HG03196 (cell line): ENCODE data around the gene PADI1.

ENCODE experiments used
- ATAC-seq: cut with Tn5 transposase; IDR thresholded peaks from one replicate; pipeline ENCODE4 v1.9.1; 2021; ENCODE audit not compliant: unreplicated experiment

PADI1 gene

DNA sequence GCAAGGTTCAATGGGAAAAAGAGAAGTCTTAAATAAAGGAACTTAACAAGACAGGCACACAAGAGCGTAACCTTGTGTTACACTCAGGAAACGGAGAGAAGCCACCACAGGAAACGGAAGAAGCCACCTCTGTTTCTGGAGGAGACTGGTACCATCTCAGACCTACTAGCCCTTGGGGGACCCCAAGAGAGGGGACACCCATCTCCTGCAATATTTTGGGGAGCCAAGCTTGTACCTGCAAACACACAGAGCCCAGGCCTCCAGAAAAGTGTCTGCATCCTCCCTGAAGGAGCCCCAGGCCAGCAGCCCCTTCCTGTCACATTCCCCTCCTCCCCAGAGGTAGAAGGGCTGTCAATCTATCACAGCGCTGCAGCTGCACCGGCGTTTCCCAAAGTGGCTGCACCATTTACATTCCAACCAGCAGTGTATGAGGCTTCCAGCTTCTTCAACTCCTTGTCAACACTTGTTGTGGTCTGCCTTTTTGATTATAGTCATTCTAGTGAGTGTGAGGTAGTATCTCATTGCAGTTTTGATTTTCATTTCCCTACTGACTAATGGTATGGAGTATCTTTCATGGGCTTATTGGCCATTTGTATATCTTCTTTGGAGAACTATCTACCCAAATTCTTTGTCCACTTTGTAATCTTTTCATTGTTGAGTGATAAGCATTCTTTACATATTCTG lies 23.0 kb upstream of the PADI1 start:
- no peak for ATAC-seq

DNA sequence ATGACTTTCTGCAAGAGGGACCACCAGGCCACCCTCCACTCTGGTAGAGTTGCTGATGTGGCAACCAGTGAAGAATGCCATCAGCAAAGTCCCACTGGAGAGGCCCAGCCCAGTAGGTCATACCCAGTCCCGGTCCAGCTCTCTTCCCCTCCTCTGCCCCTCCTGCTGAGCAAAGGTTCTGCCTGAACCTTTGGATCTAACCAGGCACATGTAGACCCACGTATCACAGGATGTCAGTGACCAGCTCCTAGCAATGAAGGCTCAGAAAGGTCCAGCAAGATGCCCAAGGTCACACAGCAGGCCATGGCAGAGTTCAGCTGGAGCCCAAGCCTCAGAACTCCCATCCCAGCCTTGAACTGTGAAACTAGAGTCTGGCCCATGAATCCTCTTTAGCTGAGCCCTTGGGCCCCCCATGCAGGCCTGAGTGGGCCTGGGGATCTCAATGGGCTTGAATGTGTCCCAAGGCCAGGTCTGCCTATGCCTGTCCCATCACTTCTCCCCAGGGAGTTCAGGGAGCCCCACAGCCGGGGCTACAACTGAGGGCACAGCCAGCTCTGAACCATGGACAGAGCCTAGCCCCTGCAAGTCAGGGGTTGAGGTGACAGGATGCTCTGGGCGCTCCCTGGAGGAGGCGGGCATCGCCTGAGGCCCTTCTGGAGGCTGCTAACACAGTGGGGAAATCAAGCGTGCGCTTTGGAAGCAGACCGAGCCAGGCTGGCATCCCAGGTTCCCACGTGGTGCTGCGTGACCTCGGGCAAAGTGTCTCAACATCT lies 21.4 kb upstream of the PADI1 start:
- ATAC-seq = no peak

DNA sequence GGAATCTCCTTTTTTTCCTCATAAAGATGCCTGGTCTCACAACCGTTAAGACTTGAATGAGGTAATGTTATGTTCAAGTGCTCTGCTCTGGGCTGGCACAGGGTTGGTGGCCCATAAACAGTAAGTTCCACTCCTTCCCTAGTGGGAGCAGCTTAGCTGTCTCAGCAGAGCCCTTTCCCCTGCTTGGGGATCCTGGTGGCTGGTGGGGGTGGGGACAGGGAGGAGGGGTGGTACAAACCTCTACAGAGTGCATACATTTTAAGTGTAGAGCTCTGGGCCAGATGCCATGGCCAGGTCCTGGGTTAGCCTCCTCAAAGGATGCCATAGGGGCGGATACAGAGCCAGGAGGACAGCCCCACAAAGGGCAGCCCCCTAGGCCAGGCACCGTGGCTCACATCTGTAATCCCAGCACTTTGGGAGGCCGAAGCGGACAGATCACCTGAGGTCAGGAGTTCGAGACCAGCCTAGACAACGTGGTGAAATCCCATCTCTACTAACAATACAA lies 20.7 kb upstream of the PADI1 start:
- ATAC-seq = no peak

DNA sequence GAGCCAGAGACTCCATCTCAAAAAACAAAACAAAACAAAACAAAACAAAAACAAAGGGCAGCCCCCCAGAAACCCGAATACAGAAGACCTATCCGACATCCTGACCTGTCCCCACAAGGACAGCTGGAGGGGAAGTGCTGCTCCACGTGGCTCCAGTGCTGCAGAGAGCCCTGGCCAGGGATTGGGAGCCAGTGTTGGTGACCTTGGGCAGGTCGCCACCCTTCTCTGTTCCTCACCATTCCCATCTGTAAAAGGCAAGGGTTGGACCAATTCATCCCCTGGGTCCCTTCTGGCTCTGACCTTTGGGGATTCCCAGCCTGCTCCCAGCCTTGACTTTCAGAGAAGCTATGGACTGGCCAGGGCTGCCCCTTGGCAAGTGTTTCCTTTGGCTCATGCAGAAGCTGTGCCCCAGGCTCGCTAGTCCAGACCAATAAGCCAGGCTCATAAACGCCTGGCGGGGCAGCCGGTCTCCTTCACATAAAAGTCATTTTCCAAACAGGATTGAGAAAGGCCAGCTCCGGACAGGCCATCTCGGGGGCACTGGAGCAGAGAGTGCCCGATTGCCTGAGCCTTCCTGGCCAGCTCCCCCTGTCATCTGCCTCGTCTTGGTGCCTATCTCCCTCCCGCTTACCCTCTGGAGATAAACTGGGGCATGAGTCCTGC lies 20.0 kb upstream of the PADI1 start:
- ATAC-seq = no peak

DNA sequence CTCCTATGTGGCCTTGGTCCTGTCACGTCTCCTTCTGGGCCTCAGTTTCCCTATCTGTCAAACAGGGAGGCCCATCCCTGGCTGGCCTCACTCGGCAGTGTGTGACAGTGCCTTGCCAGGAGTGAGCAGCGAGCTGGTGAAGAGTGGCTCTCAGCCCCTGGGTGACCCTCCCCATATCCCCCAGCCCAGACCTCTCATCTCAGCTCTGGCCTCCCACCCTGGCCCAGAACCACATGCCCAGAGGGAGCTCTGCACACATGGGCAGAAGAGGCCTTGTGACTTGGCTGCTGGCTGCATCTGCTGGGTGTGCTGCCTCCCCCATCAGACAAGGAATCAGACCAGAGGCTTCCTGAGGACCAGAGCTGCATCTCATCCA lies 19.5 kb upstream of the PADI1 start:
- no peak for ATAC-seq

DNA sequence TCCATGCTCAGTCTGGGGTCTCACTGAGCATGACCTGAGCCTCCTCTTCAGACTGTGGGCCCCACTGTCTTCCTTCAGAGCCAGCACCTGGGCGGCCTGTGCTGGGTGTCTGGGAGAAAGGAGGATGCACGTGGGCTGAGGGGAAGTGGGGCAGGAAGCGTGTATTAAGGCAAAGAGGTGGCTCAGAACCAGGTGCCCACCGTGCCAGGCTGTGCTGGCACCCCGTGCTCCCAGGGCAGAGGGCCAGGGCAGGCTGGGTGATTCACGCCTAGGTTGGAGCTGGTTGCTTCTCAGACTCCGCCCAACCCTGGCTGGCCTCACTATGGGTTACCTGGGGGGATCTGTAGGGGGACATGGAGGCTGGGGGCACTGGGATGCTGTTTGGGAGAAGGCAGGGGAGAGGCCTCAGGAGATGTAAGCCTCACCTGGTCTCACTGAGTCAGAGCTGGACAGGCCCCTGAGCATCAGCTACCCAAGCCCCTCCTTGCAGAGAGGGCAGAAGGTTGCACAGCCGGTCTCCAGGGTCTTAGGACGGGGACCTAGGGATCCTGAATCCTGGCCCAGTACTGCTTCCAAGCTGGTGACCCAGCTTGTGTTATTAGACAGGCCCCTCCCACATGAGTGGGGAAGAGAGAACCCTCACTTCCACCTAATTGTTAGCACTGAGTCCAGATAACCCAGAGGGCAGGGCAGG lies 18.6 kb upstream of the PADI1 start:
- no peak for ATAC-seq

DNA sequence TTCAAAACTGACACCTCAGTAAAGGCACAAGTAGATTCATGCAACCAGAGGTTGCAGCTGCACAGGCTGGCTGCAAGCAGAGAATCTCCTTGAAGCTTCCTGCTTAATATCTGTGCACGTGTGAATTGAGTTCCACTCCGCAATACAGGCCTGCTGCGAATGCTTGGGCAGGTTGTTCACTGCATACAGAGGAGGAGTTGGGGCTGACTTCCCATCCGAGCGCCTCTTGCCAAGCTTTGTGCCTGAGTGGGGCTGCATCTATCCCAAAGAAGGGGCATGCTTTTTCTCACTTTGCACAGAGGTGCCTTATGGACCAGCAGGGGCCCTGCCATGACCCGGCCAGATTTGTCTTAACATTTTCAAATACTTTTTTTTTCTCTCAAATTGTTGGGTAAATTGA lies 17.9 kb upstream of the PADI1 start:
- ATAC-seq = no peak

DNA sequence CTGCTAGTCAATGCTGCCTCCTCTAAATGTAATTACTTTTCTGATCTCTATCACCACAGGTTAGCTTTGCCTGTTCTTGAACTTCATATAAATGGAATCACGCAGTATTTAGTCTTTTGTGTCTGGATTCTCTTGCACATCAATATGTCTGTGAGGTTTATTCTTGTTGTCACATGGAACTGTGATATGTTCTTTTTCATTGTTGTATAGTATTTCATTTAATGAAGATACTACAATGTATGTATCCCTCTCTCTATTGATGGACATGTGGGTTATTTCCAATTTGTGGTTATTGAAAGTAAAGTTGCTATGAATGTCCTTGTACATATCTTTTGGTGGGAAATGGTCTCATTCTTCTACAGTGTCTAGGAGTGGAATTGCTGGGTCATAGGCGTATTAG lies 16.7 kb upstream of the PADI1 start:
- no peak for ATAC-seq

DNA sequence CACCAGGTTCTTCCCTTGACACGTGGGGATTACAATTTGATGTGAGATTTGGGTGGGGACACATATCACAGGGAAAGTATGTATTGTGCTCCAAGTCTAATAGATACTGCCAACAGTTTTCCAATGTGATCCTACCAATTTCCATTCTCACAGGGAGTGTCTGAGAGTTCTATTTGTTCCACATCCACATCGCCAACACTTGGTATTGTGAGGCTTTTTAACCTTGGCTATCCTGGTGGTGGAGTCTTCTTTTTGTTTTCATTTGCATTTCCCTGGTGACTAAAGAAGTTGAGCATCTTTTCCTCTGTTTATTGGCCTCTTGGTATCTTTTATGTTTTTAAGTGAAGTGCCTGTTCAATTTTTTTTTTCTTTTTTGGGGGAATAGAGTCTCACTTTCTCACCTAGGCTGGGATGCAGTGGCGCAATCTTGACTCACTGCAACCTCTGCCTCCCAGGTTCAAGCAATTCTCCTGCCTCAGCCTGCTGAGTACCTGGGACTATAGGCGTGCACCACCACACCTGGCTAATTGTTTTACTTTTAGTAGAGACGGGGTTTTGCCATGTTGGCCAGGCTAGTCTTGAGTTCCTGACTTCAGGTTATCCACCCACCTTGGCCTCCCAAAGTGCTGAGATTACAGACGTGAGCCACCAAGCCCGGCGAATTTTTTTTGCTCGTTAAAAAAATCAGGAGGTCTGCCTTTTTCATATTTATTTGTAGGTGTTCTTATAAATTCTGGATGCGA lies 15.9 kb upstream of the PADI1 start:
- no peak for ATAC-seq

DNA sequence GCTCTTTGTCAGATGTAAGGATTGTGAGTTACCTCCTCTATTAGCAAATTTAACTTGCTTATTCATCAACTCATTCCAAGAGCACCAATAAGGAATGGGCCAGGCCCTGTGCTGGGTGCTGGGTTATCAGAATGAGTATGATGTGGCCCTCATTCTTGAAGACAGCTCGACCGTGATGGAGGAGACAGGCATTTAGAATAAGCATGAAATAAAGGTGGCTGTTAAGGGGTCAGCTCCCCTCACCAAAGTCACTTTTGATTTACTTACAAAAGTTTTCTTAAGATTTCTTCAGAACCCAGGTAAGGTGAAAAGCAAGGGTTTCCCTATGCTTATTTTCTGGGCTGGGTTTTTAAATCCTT lies 15.3 kb upstream of the PADI1 start:
- ATAC-seq = no peak

DNA sequence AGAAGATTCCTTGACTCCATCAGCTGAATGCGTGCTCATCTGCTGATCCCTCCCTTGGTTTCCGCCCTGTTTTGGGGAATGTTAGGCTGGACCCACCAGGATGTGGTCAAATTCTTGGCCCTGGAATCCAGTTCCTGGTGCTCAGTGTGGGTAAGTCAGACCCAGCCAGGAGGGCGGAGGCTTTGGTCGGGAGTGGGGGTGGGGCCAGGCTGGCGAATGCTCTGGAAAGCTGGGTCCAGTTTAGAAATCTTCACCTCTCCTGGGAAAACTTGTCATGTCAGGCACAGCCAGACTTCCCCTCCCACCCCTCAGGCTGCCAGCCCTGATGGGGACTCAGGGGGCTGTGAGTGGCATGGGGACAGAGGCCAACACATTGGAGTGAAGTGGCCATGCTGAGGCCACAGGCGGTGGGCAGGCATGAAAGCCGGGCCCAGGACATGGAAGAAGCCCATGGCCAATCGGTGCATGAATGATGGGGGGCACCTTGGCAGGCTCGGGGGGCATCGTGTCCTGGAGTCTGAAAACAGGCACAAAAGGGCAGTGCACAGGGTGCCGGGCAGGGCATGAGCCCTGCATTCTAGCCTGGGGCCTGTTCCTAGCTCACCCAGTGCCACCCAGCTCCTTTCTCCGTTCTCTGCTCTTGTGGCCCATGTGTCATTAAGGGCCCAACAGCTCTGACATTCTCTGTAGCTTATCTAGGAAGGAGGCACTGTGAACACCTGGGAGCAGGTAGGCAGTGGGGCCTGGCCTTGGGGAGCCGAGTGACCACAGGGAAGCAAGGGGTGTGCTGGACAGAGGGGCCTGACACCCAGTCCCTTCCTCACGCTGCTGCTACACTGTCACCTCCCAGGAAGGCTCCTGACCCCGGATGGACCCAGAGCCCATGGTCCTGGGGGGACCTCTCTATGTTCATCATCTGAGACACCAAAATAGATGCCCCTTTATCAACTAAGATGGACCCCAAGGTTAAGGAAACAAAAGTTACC lies 14.6 kb upstream of the PADI1 start:
- ATAC-seq = no peak

DNA sequence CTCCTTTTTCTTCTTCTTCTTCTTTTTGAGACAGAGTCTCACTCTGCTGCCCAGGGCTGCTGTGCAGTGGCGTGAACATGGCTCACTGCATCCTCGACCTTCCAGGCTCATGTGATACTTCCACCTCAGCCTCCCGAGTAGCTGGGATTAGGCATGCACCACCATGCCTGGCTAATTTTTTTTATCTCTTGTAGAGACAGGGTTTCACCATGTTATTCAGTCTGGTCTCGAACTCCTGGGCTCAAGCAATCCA lies 13.0 kb upstream of the PADI1 start:
- no peak for ATAC-seq

DNA sequence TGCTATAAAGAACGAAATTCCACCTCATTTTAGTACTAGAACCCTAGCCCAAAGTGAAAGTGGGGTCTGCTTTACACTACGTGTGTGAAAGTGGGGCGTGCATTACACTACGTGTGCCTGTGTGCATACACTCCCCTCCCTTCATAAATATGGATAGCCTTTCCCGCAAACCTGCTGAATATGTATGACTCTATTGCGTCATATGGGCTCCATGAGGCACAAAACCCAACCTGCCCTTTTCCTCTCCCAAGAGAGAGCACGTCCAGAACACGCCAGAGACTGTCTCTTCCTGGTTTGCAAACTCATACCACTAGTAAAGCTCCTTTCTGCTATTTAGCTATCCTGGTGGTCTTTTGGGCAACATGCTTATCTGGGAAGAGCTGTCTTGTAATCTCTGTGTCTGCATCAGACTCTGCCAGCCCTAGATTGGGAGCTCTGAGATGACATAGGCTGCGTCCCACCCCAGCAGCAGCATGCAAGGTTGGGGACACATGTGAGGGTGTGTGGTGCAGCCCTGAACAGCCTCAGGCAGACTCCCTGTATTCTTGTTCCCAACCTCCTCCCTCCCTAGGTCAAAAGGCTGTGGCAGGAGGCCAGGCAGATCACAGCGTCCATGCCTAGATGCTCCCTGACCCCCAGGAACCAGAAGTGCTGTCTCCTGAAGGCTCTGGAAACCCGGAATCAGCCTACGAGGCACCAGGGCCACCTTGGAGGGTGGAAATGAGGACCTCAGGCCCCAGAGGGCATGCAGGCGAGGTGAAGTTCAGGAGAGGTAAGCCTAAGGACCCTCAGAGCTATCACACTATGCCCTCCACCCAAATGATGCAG lies 12.3 kb upstream of the PADI1 start:
- ATAC-seq = no peak

DNA sequence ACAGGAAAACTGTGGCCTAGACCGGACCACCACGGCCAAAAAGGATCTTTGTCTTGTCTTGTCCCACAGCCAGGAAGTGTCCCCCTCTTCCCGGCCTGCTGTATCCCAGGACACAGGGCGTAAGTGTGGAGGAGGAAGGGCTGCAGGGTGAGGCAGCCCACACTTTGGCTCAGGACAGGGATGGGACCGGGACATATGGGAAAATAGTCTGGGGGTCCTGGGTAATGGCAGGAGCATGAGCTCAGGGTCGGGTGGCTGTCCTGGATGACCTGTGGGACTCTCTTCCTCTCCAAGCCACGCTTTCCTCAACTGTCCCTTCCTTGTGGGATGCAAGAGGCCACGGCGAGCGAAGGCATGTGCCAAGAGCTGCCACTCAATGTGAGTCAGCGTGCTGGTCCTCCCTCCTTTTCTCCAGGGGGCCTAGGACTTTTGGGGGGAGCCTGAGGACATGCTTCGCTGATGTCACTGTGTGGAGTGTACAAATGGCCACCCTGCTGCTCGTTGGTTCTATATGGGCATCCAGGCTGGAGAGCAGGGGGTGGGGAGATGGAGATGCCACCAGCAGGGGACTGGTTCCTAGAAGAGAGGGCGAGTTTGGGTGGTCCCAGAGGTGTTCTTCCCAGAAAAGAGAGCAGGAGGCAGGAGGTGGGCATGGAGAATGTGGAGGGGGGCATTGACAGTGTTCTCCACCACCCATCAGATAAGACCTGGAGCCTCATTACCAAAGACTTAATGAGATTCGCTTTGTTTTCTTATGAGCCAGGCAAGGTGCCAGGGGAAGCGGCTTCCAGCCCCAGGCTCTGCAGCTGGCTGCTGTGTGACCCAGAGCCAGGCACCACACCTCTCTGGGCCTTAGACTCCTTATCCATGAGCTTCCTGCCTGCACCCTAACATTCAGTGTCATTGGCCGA lies 11.5 kb upstream of the PADI1 start:
- no peak for ATAC-seq

DNA sequence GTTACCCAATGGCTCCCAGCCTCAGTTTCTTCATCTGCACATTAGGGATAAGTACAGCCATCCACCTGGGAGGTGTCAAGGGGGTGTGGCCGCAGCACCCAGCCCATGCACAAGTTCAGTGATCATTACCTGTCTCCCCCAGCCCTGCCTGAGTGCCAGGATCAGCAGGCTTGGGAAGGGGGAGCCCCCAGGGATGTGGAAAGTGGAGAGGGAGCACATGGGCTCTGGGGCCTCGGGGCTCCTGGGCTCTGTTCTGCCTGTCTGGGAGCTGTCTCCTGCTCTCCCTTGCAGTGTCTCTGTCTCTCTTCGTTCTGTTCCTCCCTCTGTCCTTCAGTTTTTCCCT lies 10.8 kb upstream of the PADI1 start:
- ATAC-seq = no peak

DNA sequence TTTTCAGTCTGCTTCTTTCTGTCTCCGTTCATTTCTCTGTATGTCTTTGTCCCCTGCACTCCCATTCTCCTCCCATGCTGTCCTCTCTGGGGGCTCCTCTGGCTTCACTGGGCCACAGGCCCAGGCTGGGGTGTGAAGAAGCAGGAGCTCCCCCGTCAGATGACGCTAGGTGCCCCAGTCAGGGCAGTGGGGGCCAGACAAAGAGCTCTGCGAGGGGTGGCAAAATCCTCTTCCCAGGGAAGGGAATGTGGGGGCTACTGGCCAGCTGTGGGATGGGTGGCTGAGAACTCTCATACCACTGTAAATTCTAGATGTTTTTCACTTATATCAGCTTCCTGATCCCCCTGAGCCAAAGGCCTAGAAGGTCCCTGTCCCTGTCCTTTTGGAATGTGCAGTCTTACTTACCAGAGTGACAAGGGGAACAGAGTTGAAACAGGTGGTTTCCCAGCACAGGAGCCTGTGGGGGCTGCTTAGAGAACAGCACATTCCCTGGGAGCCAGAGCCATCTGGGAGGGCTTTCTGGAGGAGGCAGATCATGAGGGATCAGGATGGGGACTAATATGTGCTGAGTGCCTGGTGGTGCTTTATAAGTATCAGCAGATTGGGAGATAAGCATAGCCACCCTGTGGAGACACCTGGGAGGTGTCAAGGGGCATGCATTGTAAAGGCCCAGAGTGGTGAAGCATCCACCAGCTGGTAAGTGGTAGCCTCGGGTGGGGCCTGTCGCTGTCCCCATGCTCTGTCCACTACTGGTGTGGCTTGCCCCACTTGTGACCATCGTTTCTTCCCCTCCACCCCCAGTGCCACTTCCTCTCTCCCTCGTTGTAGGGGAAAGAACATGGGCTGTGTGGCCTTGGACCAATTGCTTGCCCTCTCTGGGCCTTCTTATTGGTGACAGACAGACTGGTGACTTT lies 10.1 kb upstream of the PADI1 start:
- no peak for ATAC-seq

DNA sequence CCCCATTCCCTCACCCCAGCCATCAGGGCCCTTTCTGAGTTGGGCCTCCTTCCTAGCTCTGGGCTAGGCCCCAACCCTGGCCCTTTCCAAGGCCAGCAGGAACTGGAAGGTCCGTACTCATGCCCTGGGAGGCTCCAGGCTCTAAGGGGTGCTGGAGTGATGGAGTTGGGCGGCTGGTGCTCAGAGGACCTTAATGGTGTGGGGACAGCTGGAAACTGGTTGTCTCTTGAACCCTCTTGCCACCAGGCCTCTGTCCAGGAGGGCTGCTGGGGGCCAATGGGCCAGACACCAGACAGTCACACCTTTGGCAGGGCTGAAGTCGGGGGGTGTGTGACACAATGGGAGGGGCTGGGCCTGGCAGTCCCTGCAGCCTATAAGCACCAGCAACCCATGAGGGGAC lies 9.2 kb upstream of the PADI1 start:
- ATAC-seq = no peak
